NCI-H82 treated with DMSO at 0.1 percent for 48 hours (cell line): Measurements from ENCODE around the gene HOXD12.

Experiments used
- DNase-seq: peaks from one replicate; lab custom pipeline; 2025; ENCODE audit not compliant: unreplicated experiment; lab: John Stamatoyannopoulos, UW

HOXD12 gene

DNA sequence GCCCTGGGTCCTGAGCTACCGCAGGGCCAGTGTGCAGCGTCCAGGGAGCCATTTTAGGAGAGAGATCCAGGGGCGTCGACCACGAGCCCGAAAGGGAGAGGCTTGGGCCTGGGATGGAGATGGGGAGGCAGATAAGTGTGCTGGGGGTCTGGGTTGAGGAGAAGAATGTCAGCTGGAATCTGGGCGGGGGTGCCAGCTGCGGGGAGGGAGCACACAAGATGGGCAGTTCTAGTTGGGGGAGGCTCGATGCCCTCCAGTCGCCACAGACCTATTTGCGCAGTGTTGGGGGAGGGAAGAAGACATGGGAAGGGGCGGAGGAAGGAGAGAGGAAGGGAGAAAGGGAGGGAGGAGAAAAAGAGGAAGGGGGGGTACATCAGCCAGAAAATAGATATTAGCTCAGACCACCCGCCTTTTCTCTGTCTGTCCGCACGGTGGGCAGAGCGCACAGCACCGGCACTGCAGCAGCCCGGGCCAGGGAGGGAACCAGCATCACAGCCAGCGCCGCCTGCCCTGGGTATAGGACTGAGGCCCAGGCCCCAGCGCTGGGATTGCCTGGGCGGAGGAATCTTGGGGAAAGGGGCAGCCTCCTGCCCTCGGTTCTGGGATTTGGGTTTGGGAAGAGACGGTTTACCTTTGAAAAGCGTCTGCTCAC lies 5.6 kb downstream of the HOXD12 start:
- no peak for DNase-seq

DNA sequence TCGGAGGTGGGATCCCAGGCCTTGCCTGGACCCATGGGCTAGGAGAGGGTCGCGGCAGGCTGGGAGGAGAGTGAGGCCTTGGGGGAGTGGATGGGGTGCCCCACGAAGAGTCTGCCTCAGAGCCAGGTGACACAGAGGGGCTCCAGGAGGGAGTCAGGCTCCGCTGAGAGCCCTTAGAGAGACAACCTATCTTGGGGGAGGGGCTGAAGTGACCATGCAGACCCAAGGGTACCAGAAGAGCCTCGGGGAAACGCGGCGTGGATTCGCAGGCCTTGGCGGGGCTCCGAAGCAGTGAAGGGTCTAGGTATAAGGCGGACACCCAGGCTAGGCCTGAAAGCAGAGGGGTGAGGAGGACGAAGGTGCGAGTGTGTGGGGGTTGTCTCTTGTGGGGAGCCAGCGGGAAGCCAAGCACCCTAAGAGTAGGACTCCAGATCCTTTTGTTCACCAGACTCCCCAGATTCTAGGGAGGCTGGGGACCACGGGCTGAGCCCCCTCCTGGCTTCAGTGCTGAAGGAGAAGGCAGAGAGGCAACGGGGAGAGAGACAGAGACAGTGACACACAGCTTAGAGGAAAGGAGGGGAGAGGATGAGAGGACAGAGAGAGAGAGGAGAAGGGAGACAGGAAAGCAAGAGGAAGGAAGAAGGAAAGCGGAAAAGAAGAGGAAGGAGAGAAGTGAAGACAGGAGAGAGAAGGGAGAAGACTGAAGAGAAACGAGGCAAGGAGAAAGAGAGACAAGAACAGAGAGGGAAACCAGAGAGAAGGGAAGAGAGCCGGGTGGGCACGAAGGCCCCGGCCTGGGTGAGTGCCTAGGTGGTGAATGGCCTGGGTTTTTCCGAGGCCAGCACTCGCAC lies 6.4 kb downstream of the HOXD12 start:
- DNase-seq: no peak

DNA sequence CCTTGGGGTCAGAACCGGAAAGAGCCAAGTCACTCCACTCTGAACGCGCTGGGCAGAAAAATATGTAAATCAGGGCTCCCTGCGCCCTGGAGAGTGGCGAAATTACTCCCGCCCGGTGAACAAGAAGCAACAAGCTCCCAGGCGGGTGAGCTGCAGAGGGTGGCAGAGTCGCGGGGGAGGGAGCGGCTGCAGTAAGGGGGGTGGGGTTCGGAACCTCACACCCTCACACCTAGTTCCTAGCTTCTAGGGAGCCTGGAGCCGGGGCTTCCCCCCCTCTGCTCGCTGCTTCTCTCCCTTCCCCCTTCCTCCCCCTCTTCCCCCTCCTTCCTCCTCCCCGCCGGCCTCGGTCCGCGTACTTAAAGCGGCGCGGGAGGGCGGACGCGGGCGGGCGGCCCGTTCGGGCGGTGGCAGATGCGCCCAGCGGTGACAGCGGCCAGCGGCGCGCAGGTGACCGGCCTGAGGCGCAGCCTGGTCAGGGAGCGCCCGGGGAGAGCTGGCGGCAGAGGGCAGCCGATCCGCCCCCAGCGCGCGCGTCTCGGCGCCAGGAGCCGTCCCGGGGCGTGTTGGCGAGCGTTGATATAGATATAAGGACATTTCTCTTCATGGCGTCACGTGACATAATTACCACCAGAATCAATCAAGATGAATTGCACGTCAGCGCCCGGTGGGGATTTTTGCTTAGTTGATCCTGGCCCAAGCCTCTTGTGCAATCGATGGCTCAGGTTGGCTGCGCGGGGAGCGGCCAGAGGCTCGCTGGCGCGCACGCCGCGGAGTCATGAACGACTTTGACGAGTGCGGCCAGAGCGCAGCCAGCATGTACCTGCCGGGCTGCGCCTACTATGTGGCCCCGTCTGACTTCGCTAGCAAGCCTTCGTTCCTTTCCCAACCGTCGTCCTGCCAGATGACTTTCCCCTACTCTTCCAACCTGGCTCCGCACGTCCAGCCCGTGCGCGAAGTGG lies 7.3 kb downstream of the HOXD12 start, which contains the start of gene HOXD11:
Gene HOXD11 (plus strand): TSS at position 700 of the 959 bp plus-strand sequence. CDS start 76 bp downstream, at position 776.
- no peak for DNase-seq

DNA sequence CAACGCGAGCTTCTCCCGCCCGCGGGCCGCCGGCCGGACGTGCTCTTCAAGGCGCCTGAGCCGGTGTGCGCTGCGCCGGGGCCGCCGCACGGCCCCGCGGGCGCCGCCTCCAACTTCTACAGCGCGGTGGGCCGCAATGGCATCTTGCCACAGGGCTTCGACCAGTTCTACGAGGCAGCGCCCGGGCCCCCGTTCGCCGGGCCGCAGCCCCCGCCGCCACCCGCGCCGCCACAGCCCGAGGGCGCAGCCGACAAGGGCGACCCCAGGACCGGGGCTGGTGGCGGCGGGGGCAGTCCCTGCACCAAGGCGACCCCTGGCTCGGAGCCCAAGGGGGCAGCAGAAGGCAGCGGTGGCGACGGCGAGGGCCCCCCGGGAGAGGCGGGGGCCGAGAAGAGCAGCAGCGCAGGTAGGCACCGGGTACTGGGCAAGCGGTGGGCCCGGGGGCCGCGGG lies 8.2 kb downstream of the HOXD12 start:
- DNase-seq: no peak

DNA sequence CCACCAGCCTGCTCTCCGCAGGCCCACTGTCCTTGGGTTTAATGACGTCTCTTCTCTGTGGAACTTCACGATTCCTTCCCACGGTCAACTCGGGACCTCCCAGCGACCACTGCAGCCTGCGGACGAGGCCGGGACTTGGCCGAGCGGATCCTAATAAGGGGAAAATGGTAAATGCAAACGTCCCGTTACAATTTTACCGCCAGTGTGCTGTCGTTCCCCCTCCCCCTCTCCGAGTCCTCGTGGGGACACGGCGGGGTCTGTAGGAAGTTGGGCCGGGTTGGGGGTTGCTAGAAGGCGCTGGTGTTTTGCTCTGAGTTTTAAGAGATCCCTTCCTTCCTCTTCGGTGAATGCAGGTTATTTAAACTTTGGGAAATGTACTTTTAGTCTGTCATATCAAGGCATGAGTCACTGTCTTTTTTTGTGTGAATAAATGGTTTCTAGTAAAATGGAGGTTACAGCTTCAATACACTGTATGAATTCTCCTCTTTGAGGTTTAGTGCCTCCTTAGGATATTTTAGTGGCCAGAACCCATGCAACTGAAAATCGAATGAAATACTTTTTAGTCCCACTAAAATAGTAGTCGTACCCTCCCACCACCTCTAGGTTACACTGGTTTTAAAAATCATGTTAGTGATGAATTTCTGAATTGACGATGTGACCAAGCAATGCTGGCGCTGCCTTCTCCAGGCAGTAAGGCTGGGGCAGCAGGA lies 9.8 kb downstream of the HOXD12 start:
- DNase-seq: no peak

DNA sequence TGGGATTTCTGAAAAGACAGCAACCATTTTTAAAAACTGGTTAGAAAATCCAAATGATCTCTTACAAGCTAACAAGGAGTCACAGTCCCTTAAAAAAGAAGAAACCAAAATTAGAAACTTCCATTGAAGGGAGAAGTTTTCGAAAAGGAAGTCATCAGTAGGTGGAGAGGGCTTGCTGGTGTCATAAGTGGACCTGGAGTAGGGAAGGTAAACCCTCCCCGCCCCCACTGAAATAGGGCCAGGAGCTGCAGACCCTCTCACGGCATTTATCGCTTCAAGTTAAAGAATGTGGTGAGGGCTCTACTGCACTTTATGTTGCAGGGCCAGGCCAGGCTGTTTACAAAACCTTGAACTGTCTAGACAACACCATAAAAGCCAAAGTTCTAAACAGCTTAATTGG lies 10.4 kb downstream of the HOXD12 start:
- no peak for DNase-seq

DNA sequence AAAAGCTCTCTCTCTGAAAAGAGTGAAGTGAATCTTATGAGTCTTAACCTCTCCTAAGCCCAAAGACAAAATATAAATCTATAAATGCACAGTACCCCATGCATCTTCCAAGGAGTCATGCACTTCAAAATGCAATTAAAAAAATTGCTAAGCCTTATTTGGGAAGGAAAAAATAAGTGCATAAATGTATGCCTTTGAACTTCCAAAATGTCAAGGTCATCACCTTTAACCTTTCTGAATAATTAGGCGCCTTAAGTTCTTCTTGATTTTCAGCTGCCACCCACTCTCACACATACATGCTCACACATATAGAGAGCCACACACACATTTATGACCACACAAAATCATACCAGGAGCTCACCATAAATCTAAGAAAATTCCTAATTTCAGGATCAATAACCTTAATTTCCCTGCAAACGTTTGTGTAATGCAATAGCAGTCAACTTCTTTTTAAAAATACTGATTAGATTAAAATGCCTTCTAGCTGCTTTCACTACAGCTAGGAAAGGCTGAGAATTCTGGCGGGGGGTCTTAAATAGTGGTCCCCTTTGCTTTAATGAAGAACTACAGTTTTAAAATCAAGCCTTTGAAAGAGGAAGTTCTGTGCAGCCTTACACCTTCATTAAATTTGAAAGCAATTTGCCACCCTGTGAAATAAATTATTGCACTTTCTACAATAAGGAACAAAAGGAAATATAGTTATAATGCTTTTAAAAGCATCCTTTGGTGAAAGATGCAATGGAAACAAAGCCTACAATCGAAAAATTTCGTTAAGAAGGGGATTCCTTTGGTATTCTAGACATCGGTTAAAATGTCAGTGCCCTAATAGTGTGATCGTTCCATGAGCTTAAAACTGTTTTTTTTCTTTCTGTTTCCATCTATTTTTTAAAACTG lies 11.1 kb downstream of the HOXD12 start:
- DNase-seq: no peak

DNA sequence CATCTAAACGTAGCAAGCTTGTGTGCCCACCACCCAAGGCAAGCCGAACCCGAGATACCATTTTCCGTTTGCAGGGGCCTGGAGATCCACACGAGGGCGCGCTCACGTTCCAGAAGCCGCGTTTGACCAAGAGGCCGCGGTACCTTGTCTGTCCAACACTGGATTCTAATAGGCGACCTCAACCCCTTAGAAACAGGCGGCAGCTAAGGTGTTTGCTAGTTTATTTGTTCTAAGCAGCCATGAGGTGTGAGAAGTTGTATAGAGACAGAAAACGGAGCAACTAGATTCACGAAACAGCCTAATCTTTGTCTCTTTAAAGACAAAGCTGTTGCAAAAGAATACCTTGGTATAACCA lies 11.7 kb downstream of the HOXD12 start:
- peak; percentile 72 for DNase-seq

DNA sequence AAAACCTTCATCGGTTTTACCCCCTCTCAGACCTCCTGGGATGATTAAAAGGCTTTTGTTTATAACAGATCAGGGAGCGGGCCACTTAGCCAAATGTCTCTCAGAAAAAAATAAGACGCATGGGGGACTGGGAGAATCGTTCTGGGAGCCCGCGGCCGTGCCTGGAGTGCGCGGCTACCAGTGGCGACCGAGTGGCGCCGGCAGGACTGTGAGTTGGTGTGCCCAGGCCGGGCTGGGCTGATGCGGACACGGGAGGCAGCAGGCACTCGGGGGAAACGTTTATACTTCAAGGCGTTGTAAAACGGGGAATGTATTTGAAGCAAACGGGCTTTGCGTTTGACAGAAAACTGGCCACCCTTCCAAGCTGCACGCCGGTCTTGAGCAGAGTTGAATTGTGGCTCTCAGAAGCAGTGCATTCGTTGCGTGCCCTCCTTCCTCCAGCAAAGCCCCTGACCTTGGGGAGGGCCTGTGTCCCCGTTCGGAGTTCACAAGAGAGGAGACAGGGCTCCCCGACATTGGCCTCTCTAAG lies 12.3 kb downstream of the HOXD12 start:
- no peak for DNase-seq

DNA sequence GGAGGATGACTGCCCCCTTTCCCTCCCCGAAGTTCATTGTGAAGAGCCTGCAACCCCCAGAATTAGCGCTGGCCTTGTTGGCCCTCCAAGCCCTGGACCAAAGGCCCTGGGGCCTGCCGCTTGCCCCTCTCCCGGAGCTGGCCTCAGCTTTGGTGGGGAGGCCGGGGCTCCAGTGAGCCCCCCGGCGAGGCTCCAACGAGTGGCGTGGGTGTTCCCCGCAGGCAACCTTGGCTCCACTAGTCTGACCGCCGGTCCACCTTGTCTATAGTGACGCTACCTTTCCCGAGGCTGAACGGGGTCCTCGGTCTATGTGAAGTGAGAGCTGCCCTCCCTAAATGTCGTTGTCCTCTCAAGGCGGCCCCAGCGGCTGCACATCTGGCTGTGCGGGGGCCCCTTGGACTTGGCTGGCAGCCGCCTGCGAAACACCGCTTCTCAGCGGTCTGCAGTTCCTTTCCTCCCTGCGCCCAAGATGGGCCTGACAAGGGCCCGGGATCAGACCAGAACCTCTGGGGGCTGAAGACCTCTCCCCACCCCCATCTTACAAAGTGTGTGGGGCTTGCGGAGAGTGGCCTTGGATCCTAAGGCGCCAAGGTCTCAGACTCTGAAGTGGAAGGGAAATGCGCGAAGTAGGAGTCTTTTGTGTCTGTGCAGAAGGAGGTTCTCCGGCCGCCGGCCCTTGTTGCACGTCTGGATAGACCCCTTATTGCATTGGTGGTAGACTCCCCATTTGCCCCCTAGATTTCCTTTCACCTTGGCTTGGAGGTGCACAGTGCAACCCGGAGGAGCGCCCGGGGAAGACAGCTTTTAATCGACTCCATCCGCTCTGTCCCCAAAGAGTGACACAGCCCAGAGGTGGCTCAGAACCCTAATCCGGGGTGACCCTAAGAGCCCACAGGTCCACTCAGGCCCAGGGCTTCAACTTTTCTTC lies 13.0 kb downstream of the HOXD12 start:
- no peak for DNase-seq

DNA sequence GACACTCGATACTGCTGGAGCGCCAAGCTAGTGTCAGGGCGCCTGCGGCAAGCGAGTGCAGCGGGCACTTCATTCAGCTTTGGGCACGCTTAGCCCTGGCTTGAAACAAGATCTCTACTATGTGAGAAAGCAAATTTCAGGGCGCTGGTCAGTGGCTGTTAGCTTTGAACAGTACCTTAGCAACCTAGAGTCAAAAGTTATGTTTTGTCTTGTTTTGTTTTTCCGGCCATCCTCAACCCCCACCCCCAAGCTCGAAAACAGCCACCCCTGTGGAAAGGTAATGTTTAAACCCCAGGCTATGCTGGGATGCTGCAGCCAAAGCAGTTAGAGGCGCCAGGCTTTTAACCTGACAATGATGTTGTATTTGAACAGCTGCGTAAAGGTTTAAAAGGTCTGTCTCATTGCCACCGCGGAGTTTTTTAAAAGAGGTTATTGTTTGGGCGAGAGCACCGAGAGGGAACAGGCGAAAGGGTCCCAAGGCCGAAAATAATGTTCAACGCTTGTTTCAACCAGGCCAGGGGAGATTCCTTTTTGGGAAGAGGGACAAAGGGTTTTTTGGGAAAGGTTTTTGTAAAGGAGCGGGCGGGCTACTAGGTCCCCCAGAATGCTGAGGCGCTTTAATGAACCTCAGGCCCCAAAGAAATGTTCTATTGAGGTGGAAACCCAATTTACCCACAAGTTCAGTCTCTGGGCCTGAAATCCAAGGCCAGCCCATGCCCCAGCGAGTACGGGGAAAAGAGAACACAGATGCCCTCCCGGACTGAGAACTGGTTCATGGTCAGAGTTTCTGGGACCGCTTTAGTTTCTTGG lies 14.7 kb downstream of the HOXD12 start:
- no peak for DNase-seq

DNA sequence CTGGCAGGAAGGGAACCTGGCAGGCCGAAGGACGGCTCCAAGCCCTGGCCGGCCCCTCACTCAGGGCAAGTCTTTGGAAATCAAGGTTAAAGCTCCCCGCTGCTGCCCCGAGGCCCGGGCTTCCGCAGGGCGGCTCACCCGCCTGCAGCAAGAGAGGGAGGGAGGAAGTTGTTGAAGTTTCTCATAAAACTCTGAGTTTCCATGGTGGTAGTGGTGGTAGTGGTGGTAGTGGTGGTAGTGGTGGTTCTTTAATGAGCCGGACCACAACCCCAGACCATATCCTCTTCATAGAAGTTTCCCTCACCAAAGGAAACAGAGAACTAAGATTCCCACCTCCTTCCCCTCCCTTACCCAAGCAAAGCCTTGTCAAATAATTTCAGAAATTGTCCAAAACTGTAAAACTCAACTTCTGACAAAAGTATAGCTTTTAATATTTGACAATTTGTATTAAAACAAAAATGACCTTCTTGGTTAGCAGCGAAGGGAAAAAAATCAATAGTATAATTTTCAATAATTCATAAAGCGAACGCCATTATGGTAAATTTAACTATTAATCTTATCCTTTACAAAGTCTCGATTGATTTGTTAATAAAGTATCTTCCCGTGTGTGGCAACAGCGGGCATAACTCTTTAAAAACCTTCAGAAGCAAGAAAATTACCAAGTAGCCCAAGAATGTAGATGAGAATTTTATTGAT lies 15.5 kb downstream of the HOXD12 start:
- DNase-seq: no peak

DNA sequence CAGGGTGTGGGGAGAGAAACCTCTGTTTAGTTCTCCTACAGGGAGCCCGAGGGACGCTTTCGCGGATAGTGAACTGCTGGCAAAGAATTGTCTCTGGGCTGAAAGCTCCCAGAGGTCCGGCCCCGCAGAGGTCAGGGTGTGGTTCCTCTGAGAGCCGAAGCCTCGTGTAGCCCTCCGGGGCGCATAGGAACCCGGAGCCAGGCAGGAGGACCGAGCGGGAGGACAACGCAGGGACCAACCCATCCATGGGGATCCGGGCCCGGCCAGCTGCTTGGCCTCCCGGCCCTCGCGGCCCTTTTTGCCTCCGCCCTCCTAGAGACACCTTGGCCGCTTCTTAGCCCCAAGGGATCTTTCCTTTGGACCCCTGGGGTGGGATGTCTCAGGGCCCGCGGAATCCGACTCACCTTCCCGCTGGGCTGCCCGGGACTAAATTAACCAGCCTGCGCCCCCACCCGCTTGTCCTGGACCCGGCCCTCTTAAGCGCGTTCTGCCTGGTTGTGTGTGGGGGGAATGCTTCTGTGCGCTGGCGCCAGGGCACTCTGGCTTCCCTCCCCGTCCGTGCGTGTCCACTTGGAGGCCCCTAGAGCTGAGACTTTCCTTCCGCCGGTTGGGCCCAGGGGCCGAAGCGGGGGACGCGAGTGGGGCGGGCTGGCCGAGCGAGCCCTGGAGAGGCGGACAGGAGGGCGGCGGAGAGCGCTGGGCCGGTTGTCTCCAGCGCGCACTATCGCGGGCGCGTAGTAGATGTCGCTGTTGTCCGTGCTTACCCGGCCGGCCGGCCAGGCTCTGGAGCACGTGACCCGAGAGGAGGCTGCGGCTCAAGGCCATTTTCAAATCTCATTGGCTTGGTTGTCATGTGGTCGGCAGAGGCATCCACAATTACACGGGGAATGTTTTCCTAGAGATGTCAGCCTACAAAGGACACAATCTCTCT lies 16.6 kb downstream of the HOXD12 start, which contains the start of gene HOXD10:
Gene HOXD10 (plus strand): TSS at position 896 of the 931 bp plus-strand sequence. CDS start 56 bp downstream, outside the sequence.
- DNase-seq: no peak

DNA sequence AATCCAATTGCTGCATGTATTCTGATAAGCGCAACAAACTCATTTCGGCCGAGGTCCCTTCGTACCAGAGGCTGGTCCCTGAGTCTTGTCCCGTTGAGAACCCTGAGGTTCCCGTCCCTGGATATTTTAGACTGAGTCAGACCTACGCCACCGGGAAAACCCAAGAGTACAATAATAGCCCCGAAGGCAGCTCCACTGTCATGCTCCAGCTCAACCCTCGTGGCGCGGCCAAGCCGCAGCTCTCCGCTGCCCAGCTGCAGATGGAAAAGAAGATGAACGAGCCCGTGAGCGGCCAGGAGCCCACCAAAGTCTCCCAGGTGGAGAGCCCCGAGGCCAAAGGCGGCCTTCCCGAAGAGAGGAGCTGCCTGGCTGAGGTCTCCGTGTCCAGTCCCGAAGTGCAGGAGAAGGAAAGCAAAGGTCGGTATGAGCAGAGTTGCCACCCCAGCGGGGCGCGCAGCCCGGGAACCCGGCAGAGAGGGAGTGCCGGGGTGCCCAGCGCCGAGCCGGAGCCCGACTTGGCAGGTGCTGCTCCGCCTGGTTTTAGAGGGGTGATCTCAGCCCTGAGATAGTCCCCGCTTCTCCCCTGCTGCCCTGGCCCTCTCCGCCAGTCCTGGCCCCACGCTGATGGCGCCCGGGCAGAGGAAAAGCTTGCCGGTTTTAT lies 17.7 kb downstream of the HOXD12 start:
- no peak for DNase-seq

DNA sequence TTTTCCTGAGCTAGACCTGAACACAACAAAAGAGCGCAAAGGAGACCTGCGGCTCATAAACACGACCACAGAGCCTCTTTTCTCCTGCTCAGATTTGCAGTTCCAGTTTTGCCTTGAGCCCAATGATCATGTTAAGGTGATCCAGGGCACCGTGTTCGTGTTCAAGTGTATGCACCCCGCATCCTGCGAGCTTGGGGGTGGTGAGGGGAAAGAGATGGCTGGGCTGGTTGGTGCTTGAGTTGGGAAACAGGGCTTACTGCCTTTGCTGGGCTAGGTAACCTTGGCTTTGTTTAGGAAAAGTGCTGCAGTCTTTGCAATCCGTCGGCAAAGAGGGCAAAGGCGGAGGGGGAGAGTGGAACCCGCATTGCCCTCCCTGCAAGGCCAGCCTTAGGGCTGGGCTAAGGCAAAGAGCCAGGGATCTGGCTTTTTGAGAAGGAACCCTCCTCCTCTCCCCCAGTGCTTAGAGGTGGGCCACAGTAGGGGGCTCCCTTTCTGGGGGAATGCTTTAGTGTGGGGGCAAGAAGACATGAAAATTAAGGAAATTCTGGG lies 18.3 kb downstream of the HOXD12 start:
- no peak for DNase-seq
